Duodenal mucosa (tissue), 2 donors: ENCODE measurements around the gene FCHO2.

Source experiments
- H3K27ac ChIP-seq: one replicate; pipeline ENCODE4 v1.7.0; 2013; ENCODE audit warnings: low read depth, low read length
- H3K27me3 ChIP-seq, 2 donors: one replicate each; pipeline ENCODE4 v1.7.0; 2013; ENCODE audit warnings: low read length in 2 of 2, control low read depth in 1 of 2; ENCODE audit not compliant: insufficient read depth in 2 of 2, control insufficient read depth in 1 of 2
- H3K36me3 ChIP-seq, 2 donors: one replicate each; pipeline ENCODE4 v1.7.0; 2013; ENCODE audit warnings: low read length in 2 of 2, control low read depth in 1 of 2; ENCODE audit not compliant: insufficient read depth in 2 of 2, control insufficient read depth in 1 of 2
- H3K4me1 ChIP-seq, 2 donors: one replicate each; pipeline ENCODE4 v1.7.0; 2013; ENCODE audit warnings: low read length in 2 of 2, control low read depth in 1 of 2; ENCODE audit not compliant: insufficient read depth in 2 of 2, control insufficient read depth in 1 of 2
- H3K4me3 ChIP-seq, 2 donors: one replicate each; pipeline ENCODE4 v1.7.0; 2013; ENCODE audit warnings: low read length in 2 of 2, low read depth in 1 of 2
- H3K9ac ChIP-seq, 2 donors: one replicate each; pipeline ENCODE4 v1.7.0; 2013; ENCODE audit warnings: low read length in 2 of 2, low read depth in 1 of 2
- H3K9me3 ChIP-seq, 2 donors: one replicate each; pipeline ENCODE4 v1.7.0; 2013; ENCODE audit warnings: low read length in 2 of 2, control low read depth in 1 of 2; ENCODE audit not compliant: control insufficient read depth in 1 of 2

Gene FCHO2

GRCh38 chr5:73045623-73046022 lies 89.8 kb downstream of the FCHO2 start:
- H3K4me1 ChIP-seq, result no peaks in the 10 kb centered on the region
- no peaks in the 10 kb centered on the region for H3K9me3 ChIP-seq
- H3K36me3 ChIP-seq, result peaks cover 0 to 9% of the 10 kb centered on the region in 2 donors
- H3K9ac ChIP-seq, result no peak overlapping the region
- no peak overlapping the region for H3K27ac ChIP-seq
- no peak overlapping the region for H3K4me3 ChIP-seq
- no peaks in the 10 kb centered on the region for H3K27me3 ChIP-seq

GRCh38 chr5:73061593-73061992 lies 105.8 kb downstream of the FCHO2 start:
- no peaks in the 10 kb centered on the region for H3K27me3 ChIP-seq
- H3K36me3 ChIP-seq, result peaks cover 9 to 11% of the 10 kb centered on the region in 2 donors
- H3K4me3 ChIP-seq, result no peak overlapping the region

GRCh38 chr5:73066466-73066865 lies 110.6 kb downstream of the FCHO2 start:
- Histone ChIP-seq H3K4me3 (no peak overlapping the region), H3K27ac (no peak overlapping the region), H3K4me1 (no peaks in the 10 kb centered on the region), H3K9ac (no peak overlapping the region), H3K36me3 (peaks cover 14 to 20% of the 10 kb centered on the region in 2 donors), H3K9me3 (no peaks in the 10 kb centered on the region), H3K27me3 (no peaks in the 10 kb centered on the region)

More at GRCh38 chr5:73061593-73061992, 105.8 kb downstream of the FCHO2 start:
- no peaks in the 10 kb centered on the region for H3K4me1 ChIP-seq
- no peak overlapping the region for H3K9ac ChIP-seq
- H3K9me3 ChIP-seq, result no peaks in the 10 kb centered on the region
- no peak overlapping the region for H3K27ac ChIP-seq

- Histone ChIP-seq H3K4me3 (no peak overlapping the region), H3K9me3 (no peaks in the 10 kb centered on the region), H3K27me3 (no peaks in the 10 kb centered on the region), H3K4me1 (no peaks in the 10 kb centered on the region), H3K27ac (no peak overlapping the region), H3K36me3 (peaks cover 14 to 20% of the 10 kb centered on the region in 2 donors), H3K9ac (no peak overlapping the region)
These were observed 111.4 kb downstream of the FCHO2 start for GRCh38 chr5:73067213-73067612.

GRCh38 chr5:73081093-73081492 lies 125.3 kb downstream of the FCHO2 start:
- Histone ChIP-seq H3K27ac (no peak overlapping the region), H3K9me3 (no peaks in the 10 kb centered on the region), H3K36me3 (peaks cover 10 to 40% of the 10 kb centered on the region in 2 donors), H3K9ac (no peak overlapping the region), H3K27me3 (no peaks in the 10 kb centered on the region), H3K4me3 (no peak overlapping the region), H3K4me1 (no peaks in the 10 kb centered on the region)

GRCh38 chr5:73088026-73088425 lies 132.2 kb downstream of the FCHO2 start:
- H3K36me3 ChIP-seq, result peaks cover 0 to 22% of the 10 kb centered on the region in 2 donors
- H3K9ac ChIP-seq, result no peak overlapping the region
- no peaks in the 10 kb centered on the region for H3K9me3 ChIP-seq
- H3K4me1 ChIP-seq, result no peaks in the 10 kb centered on the region
- no peak overlapping the region for H3K27ac ChIP-seq
- no peaks in the 10 kb centered on the region for H3K27me3 ChIP-seq
- H3K4me3 ChIP-seq, result no peak overlapping the region

- Histone ChIP-seq H3K9ac (no peak overlapping the region), H3K4me3 (no peak overlapping the region), H3K36me3 (peaks cover under 1 to 2% of the 10 kb centered on the region in 2 donors), H3K27me3 (no peaks in the 10 kb centered on the region), H3K4me1 (no peaks in the 10 kb centered on the region), H3K27ac (no peak overlapping the region), H3K9me3 (peaks cover 0 to 6% of the 10 kb centered on the region in 2 donors)
These were observed 138.1 kb downstream of the FCHO2 start for GRCh38 chr5:73093943-73094342.

GRCh38 chr5:73094415-73094814 lies 138.6 kb downstream of the FCHO2 start:
- Histone ChIP-seq H3K27ac (no peak overlapping the region), H3K9ac (no peak overlapping the region), H3K36me3 (peaks cover 0 to 2% of the 10 kb centered on the region in 2 donors), H3K4me1 (no peaks in the 10 kb centered on the region), H3K4me3 (no peak overlapping the region), H3K9me3 (peaks cover 0 to 6% of the 10 kb centered on the region in 2 donors), H3K27me3 (no peaks in the 10 kb centered on the region)

- Histone ChIP-seq H3K27me3 (no peaks in the 10 kb centered on the region), H3K36me3 (peaks cover 0 to 2% of the 10 kb centered on the region in 2 donors), H3K4me1 (no peaks in the 10 kb centered on the region), H3K27ac (no peak overlapping the region), H3K9me3 (peaks cover 0 to 6% of the 10 kb centered on the region in 2 donors), H3K9ac (no peak overlapping the region), H3K4me3 (no peak overlapping the region)
These were observed 139.9 kb downstream of the FCHO2 start for GRCh38 chr5:73095564-73096238.

- no peaks in the 10 kb centered on the region for H3K27me3 ChIP-seq
- H3K27ac ChIP-seq, result no peak overlapping the region
- peaks cover 0 to 6% of the 10 kb centered on the region in 2 donors for H3K9me3 ChIP-seq
These were observed 140.4 kb downstream of the FCHO2 start for GRCh38 chr5:73096239-73096575.

More at GRCh38 chr5:73096239-73096575, 140.4 kb downstream of the FCHO2 start:
- Histone ChIP-seq H3K4me3 (no peak overlapping the region), H3K36me3 (peaks cover 0 to 2% of the 10 kb centered on the region in 2 donors), H3K9ac (no peak overlapping the region), H3K4me1 (no peaks in the 10 kb centered on the region)
